Activated T-cell treated with anti-CD3 and anti-CD28 coated beads for 1 hour (primary cell): Measurements from ENCODE around the gene FLNB.

Source experiments
- DNase-seq: peaks from one replicate; pipeline ENCODE4 v3.0.0-alpha.2; 2020; ENCODE audit warnings: low read depth

The FLNB gene

DNA sequence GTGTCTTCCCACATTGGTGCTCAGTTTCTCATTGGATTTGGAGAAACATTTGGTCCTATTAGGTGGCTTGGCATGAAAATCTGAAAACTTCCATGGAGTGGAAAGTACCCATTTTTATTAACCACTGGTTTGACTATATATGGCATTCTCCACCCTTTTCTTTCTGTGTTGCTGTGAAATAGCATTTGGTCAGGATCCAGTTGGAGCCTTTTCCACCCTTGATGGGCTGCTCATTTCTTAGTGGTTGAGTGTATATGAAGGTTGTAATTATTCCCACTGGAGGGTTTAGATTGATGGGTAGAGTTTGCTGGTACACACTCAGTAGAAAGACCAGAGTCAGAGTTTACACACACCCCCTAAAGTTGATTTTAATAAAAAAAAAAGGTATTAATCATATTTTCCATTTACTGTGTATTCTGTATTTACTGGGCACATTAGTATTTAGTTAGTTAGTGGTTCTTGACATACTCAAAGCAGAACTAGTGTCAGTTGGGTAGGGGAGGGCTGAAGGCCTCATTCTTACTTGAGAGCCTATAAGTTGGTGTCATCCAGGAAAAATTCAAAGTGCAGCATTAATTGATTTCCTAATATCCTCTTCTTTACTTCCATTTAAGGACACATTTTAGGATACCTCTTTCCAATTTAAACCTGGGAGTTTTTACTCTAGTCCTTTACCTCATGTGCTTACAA is 69.5 kb downstream of the FLNB start:
- no peak for DNase-seq

GRCh38 chr3:58078610-58079009 is 70.4 kb downstream of the FLNB start:
- DNase-seq, result no peak

- no peak for DNase-seq
Observed at GRCh38 chr3:58079773-58080172, 71.6 kb downstream of the FLNB start.

DNA sequence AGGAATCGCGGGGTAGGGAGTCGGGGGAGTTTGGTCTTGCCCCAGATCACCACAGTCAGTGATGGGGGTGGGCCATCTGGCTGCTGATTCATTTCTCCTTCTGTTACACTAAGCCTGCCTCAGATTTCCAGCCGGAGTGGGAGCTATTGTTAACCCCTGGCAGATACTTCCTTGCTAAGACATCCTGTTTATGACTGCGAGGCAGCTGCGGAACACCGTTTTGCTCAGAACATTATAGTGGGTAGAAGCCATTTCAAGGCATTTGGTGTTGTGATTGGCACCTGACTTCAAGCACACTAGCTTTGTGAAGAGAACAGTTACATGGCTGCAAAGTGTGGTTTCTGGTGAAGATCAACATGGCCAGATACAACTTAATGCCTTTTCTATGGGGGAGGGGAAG is 73.8 kb downstream of the FLNB start:
- no peak for DNase-seq

- no peak for DNase-seq
Observed at GRCh38 chr3:58084166-58084565, 75.9 kb downstream of the FLNB start.

DNA sequence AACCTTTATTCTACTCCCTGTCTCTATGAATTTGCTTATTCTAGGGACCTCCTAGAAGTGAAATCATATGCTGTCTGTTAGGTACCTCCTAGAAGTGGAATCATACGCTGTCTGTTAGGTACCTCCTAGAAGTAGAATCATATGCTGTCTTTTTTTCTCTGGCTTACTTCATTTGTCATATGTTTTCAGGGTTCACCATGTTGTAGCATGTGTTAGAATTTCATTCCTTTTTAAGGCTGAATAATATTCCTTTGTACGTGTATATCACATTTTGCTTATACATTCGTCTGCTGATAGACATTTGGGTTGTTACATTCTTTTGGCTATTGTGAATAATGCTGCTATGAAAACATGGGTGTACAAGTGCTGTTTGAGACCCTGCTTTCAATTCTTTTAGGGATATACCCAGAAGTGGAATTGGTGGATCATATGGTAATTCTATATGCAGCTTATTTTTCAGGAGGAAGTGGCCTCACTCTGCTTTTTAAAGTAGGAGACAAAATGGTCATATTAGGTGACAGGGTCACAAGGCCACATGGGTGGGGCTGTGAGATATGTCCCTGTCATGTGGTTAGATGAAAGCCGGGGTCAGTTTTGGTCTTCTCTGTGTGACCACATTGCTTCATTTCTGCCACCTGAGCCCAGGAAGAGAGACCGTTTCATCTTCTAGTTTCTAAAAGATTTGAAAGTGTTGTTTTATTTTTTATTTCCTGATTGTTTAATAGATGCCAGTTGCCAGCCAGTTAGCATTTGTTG is 76.7 kb downstream of the FLNB start:
- no peak for DNase-seq

GRCh38 chr3:58085616-58086015 is 77.4 kb downstream of the FLNB start:
- DNase-seq, result no peak

- no peak for DNase-seq
Observed at GRCh38 chr3:58088501-58088900, 80.3 kb downstream of the FLNB start.

DNA sequence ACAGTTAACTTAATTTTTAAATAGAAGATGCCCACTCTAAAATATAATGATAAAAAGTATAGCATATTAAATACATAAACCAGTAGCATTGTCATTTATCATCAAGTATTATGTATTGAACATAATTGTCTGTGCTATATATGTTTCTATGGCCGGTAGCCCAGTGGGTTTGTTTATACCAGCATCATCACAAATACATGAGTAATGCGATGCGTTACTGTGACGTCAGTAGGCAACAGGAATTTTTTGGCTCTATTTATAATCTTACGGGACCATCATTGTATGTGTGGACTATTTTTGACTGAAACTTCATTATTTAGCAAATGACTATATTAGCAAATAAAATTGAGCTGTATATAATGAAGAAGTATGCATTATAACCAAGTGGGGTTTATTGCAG is 82.1 kb downstream of the FLNB start:
- no peak for DNase-seq

DNA sequence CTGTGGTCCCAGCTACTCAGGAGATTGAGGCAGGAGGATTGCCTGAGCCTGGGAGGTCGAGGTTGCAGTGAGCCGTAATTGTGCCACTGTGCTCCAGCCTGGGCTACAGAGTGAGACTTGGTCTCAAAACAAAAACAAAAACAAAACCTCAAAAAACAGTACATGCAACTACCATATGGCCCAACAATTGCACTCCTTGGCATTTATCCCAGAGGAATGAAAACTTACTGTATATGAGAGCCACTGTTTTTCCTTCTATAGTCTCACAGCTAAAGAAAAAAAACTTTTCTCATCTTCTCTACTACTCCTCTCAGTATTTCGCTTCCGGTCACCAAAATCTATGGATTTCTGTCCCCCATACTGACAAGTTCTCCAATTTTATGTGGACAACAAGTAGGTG is 84.3 kb downstream of the FLNB start:
- no peak for DNase-seq

GRCh38 chr3:58093574-58094195 is 85.5 kb downstream of the FLNB start:
- DNase-seq, result no peak

DNA sequence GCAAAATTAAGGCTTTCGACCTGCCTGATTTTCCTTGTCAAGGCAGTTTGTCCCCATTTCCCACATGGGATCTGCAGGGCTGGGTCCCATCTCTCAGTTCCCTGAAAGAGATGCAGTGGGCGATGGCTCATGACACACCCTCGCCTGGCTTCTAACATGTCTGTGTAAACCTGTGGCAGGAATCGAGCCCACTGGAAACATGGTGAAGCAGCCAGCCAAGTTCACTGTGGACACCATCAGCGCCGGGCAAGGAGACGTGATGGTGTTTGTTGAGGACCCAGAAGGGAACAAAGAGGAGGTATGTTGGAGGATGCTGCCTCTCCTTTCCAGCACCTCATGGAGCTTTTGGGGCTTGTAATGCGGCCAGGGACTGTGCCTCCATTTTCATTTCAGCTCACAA is 86.4 kb downstream of the FLNB start:
- DNase-seq, result no peak

GRCh38 chr3:58095603-58096138 is 87.4 kb downstream of the FLNB start:
- no peak for DNase-seq

- DNase-seq, result no peak
Observed at GRCh38 chr3:58098531-58098930, 90.3 kb downstream of the FLNB start.

DNA sequence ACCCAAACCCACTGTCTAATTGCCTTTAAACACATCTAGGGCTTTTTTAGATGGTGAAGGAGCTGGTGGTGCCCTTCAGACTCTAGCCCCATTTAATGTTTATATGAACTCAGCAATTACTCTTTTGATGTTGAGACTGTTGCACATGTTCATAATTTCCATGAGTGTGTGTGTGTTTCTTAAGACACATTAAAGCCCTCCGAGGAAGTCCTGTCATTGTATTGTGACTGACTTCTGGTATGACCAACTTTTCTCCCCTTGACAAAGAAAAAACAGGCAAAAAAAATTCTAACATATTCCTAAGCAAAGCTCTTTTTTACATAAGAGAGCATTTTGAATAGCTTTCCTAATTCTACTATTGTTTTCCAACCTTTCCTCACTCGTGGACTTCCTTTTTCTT is 91.6 kb downstream of the FLNB start:
- DNase-seq, result no peak

DNA sequence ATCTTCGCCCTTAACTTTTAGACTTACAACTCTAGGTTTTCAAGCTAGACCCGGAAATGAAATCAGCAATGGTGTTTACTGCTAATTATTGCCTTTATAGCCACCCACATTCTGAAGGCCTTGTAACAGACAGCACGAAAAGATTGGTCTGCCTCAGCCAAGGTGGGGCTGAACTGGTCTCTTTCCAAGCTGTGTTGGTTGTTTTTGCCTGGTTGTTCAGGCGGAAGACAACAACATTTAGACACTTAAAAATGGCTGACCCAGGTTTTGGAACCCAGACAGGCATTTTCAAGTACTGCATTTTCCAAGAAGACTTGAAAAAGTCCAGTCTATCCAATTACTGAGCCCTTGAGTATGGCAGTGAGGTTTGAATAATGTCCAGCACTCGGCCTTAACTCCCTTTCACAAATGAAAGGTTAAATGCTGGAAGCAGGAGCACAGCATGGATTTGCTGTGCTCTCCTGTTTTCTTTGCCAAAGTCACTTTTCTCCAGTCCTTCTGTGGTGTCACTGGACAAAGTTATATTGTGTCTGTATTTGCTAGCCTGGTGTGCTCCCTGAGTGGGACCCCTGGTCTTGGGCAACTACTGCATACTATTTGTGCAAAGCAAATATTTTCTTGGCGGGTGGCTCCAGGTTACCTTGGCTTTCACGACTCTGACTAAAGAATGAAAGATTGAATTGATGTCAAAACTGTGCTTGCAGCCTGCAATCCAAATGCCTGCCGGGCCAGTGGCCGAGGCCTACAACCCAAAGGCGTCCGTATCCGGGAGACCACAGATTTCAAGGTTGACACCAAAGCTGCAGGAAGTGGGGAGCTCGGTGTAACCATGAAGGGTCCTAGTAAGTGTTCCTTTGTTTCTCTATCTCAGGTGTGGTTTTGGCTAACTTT is 93.5 kb downstream of the FLNB start:
- no peak for DNase-seq

DNA sequence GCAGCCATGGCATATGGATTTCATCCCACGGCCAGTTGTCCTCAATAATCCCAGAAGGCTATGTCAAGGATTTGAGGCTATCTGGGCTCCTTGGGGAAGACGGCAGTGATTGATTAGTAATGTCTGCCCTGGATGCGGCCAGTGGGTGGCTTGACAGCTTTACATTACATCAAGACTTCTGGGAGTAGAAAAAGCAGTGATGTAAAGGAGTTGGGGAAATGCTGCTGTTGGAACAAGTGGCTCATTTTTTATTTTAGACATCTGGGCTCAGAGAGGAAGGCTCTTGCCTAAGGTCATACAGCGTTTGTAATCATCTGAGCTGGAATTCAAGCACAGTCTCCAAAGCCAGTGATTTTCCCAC is 94.1 kb downstream of the FLNB start:
- DNase-seq, result no peak

DNA sequence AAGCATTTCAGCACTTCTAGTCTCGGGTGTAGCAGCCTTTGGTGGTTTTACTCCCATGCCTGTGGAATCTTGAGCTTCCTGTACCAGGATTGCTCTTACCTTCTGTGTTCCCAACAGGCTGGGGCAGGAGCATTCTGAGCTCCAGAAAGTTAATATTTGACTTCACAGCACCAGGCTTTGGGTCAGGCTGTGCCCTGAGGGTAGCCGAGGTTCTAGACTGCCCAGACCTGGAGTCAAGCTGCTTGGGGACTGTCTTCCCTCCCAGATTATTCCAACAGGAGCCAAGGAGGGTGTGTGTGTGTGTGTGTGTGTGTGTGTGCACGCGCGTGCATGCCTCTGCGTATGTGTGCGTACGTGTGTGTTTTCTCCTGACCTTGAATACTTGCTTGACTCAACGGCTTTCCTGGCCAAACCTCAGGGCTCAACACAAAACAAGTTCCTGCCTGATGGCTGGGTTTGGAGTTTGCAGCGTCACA is 94.8 kb downstream of the FLNB start:
- DNase-seq, result no peak

- no peak for DNase-seq
Observed at GRCh38 chr3:58104151-58104550, 95.9 kb downstream of the FLNB start.

GRCh38 chr3:58104712-58105111 is 96.5 kb downstream of the FLNB start:
- no peak for DNase-seq

- no peak for DNase-seq
Observed at GRCh38 chr3:58105196-58105595, 97.0 kb downstream of the FLNB start.

DNA sequence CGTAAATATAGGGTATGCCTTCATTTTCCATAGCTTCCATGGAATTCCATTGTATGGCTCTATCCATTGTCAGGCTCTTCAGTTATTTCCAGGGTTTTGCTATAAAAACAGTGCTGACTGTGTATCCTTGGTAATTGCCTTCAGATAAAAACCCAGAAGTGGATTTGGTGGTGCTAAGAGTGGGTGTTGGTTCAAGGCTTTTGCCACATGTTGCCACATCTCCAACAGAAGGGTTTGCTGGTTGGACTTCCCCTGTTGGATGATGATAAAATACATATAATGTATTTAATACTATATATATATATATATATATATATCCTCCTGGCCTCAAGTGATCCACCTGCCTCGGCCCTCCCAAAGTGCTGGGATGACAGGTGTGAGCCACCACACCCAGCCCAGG is 97.8 kb downstream of the FLNB start:
- DNase-seq, result no peak
